Stimulated activated CD4-positive, alpha-beta T cell treated with anti-CD3 and anti-CD28 coated beads, Interleukin-4, amount 100 ng/mL, for 4 hours (primary cell): Measurements from ENCODE around the gene EVA1C.
"Not testable (repeated sequence)": the region's sequence is repeated elsewhere in the genome, so short reads cannot be mapped to it uniquely, and the experiment has no call there.

Experiments used
- DNase-seq, 2 experiments: peaks; one replicate each; pipeline ENCODE4 v3.0.0-alpha.2; 2020

The EVA1C gene

DNA sequence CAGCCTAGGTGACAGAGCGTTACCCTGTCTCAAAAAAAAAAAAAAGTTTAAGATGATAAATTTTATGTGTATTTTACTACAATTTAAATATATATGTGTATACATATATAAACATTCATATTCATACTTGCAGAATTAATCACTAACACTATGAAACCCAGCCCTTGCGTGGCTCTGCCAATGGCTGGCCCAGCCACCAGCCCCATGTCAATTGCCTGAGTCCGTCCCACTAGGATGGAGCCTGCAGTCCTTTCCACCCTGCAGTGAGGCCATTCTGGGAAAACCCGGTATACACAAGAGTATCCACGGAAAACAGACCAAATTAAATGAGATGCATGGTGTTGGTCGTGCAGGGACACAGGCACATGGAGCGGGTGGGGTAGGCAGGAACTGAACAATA, 123.1 kb downstream of the EVA1C start:
- no peak for DNase-seq

GRCh38 chr21:32537569-32537881, 125.0 kb downstream of the EVA1C start:
- no peak for DNase-seq

DNA sequence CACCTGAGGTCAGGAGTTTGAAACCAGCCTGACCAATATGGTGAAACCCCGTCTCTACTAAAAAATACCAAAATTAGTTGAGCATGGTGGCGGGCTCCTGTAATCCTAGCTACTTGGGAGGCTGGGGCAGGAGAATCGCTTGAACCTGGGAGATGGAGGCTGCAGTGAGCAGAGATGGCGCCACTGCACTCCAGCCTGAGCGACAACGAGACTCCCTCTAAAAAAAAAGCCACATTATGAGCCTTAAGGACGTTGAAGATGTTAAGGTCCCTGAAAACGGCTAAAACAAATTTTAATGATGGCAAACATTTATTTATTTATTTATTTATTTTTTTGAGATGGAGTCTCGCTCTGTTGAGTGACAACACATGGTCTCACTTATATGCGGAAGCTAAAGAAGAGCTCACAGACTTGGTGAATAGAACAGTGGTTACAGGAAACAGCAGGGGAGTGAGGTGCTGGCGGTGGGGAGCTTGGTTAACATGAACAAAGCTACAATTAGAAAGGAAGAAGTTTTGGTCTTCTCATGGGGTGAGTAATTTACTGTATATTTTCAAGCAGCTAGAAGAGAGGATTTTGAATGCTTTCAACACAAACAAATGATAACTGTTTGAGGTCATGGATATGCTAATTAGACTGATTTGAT, 125.8 kb downstream of the EVA1C start:
- peak in 1 of 2 experiments; percentile 23 for DNase-seq

DNA sequence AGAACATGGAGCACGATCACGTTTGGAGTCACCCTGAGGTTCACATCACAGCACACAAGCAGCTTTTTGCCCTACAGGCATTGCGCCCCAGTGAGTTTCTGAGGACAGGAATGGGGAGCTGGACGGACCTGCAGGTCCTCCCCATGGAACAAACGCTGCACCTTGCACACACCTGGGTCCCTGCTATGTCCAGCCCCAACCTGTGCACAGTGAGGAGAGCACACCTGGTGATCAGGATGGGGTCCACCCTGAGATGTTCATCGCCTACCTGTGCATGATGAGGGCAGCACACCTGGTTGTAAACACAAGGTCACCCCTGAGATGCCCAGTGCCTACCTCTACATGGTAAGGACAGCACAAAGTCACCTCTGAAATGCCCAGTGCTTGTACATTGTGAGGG, 126.9 kb downstream of the EVA1C start:
- DNase-seq: no peak

GRCh38 chr21:32543056-32543455, 130.6 kb downstream of the EVA1C start:
- DNase-seq: not testable (repeated sequence)

GRCh38 chr21:32543975-32544374, 131.5 kb downstream of the EVA1C start:
- no peak for DNase-seq

GRCh38 chr21:32544697-32545096, 132.2 kb downstream of the EVA1C start:
- no peak for DNase-seq

- no peak for DNase-seq
Observed at GRCh38 chr21:32545948-32546441, 133.5 kb downstream of the EVA1C start.

- DNase-seq: no peak
Observed at GRCh38 chr21:32547018-32547417, 134.5 kb downstream of the EVA1C start.

DNA sequence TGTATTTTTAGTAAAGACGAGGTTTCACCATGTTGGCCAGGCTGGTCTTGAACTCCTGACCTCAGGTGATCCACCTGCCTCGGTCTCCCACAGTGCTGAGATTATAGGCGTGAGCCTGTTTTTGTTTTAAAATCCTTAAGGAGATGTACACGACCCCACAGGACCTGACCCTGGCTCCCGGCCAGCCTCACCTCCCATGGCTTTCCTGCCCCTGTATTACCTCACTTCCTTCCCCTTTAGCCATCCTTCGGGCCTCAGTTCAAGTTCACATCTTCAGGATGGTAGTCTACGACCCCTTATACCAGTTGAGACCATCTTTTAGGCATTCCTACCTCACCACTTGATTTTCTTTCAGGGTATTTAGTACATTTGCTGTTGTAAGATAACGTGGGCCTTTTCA, 136.5 kb downstream of the EVA1C start:
- DNase-seq: no peak

DNA sequence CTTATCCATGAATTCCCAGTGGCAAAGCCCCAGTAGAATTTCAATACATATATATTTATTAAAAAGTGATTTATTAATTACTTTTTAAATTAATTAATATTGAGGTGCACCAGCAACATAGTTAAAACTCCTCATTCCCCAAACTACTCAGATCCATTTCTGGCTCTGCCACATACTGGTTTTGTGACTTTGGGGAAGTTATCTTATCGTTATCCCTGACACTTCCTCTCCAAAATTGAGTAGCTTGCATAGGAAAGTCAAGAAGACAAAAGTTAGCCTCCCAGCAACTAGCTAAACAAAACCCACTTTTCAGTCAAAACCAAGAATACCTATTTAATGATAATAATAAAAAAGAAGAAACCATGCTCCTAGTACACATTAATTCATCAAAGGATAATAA, 136.9 kb downstream of the EVA1C start:
- no peak for DNase-seq

DNA sequence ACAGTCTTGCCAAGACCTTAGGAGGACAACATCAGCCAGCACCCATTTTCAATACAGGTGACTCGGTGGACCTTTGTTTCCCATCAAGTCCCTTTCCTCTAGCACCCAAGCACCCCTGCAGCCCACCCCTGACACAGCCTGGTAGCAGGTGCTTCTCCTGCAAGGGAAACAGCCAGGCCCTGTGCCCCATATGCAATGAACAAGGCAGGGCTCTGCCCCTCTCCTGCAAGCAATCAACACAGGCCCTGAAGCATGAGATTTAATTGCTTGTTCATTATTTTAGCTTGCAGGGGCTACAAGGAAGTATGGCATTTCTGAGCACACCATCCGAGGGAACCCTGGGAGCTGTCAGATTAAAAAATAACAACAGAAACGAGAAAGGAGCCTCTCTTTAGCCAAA, 137.4 kb downstream of the EVA1C start:
- no peak for DNase-seq

- DNase-seq: no peak
Observed at GRCh38 chr21:32554832-32555638, 142.5 kb downstream of the EVA1C start.

GRCh38 chr21:32558106-32558505, 145.6 kb downstream of the EVA1C start:
- DNase-seq: no peak

GRCh38 chr21:32559006-32559610, 146.6 kb downstream of the EVA1C start:
- DNase-seq: no peak

GRCh38 chr21:32560896-32561295, 148.4 kb downstream of the EVA1C start:
- no peak for DNase-seq

- DNase-seq: not testable (repeated sequence)
Observed at GRCh38 chr21:32561476-32561875, 149.0 kb downstream of the EVA1C start.

DNA sequence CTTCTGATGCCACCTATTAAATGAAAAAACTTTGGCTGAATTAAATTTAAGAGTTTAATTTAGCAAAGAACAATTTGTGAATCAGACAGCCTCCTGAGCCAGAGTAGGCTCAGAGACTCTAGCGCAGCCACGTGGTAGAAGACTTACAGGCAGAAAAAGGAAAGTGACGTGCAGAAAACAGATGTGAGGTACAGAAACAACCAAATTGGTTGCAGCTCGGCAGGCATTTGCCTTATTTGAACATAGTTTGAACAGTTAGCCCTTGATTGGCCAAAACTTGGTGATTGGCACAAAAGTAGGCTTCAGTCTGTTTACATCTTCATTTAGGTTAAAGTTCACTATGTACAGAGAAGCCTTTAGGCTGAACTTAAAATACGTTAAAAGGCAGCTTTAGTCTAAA, 149.9 kb downstream of the EVA1C start:
- no peak for DNase-seq

- DNase-seq: no peak
Observed at GRCh38 chr21:32562915-32563314, 150.4 kb downstream of the EVA1C start.
